Adrenal gland (tissue), 12 donors: ENCODE data around the gene SFI1. TPM values are rescaled to one million over a fixed set of nuclear protein-coding genes. Genes with fewer than 3 reads are reported as not detected.
A peak's percentile ranks its signal among the peaks of the same experiment; 100 is the strongest.

Source experiments
- DNase-seq, 7 donors: peaks; one replicate each; pipeline ENCODE4 v3.0.0-alpha.2; 2019 to 2020
- H3K27ac ChIP-seq, 5 donors: fragments of 200-600 bp; sonication (generic) in 4 of 5; 1 replicate in 3 of 5; 2 replicates in 2 of 5; pipeline versions ENCODE4 v1.5.1 to v1.8.0; 2016 to 2020; ENCODE audit warnings: mild to moderate bottlenecking in 1 of 5
- H3K27me3 ChIP-seq: fragments of 200-600 bp; 2 replicates; pipeline ENCODE4 v1.8.0; 2021
- H3K36me3 ChIP-seq, 2 donors: fragments of 200-600 bp; replicated peaks in 1 of 2; 1 replicate in 1 of 2; 2 replicates in 1 of 2; pipeline versions ENCODE4 v1.5.1 to v1.8.0; 2018 to 2022
- H3K4me1 ChIP-seq, 2 donors: fragments of 200-600 bp; replicated peaks in 1 of 2; 1 replicate in 1 of 2; 2 replicates in 1 of 2; pipeline versions ENCODE4 v1.5.1 to v1.8.0; 2018 to 2021
- H3K4me3 ChIP-seq, 4 donors: fragments of 200-600 bp; sonication (generic) in 3 of 4; one replicate each; pipeline ENCODE4 v1.5.1; 2016 to 2018
- H3K9me3 ChIP-seq, 3 donors: fragments of 200-600 bp; sonication (generic) in 1 of 3; replicated peaks in 1 of 3; 1 replicate in 2 of 3; 2 replicates in 1 of 3; pipeline versions ENCODE4 v1.5.1 to v1.8.0; 2016 to 2021
- POLR2A ChIP-seq, 2 donors: fragments of 450-650 bp; IDR thresholded peaks; one replicate each; pipeline ENCODE4 v1.6.1; 2017; ENCODE audit warnings: antibody characterized with exemption in 2 of 2, mild to moderate bottlenecking in 2 of 2, moderate library complexity in 1 of 2
- WGBS, 4 donors: extraction: QIAGEN DNeasy Blood & Tissue Kit in 2 of 4; methylation state at CpG; one replicate each; pipeline versions ENCODE4 v1.1.5 to v1.1.7; 2013 to 2017; 5-methylcytosine and 5-hydroxymethylcytosine counted together
- intact Hi-C, 2 donors: fragments of 100-400 bp; cut with DNase I; formaldehyde crosslinking; loops; one replicate each; pipeline versions ENCODE4 v1.14.1 to v1.15.0; 2022 to 2023
- polyA plus RNA-seq, 3 donors: library from polyadenylated mRNA; stranded (reverse); fragments of 200-250 nt in 2 of 3; fragments of 350-450 nt in 1 of 3; fragmentation: Illumina TruSeq in 1 of 3; extraction: RNeasy Lipid Tissue Mini Kit (QIAGEN cat#74804) in 1 of 3; gene quantifications; one replicate each; pipeline ENCODE4 v1.2.3, GENCODE V29; 2013 to 2014
- total RNA-seq, 9 donors: library from RNA; depleted of rRNA in 4 of 9; stranded (reverse); fragments of >200 nt in 4 of 9; fragments of 120-200 nt in 1 of 9; fragmentation: NEBNext Ultra II Directional in 1 of 9; extraction: Animal tissue kit (Norgen Biotek cat#: 25700) in 1 of 9; gene quantifications; one replicate each; pipeline versions ENCODE4 v1.1.0 to v1.2.4, GENCODE V29; 2013 to 2023
- TF ChIP-seq, protein P1 (sequence below), 6 experiments: fragments of 450-650 bp in 4 of 6; fragments of 200-600 bp in 2 of 6; sonication (generic) in 1 of 6; IDR thresholded peaks; 1 replicate in 5 of 6; 2 replicates in 1 of 6; pipeline versions ENCODE4 v1.5.1 to v1.8.0; 2016 to 2021; ENCODE audit warnings: antibody characterized with exemption in 6 of 6, mild to moderate bottlenecking in 2 of 6, moderate library complexity in 1 of 6
- donor health status: healthy with polysubstance abuse.
- donor health status: Bipolar disorder and iron deficiency.
- donor health status: DM: yes; HTN: yes; CAD: no.
- donor health status: DM: no; HTN: no; CAD: no.
- donor health status: DM: no; HTN: no; CAD: no.
- donor health status: DM: yes; HTN: yes; CAD: no.

The SFI1 gene
- total and polyA plus RNA-seq, 12 donors, result 13.4 to 130 (median 33.1) TPM

DNA sequence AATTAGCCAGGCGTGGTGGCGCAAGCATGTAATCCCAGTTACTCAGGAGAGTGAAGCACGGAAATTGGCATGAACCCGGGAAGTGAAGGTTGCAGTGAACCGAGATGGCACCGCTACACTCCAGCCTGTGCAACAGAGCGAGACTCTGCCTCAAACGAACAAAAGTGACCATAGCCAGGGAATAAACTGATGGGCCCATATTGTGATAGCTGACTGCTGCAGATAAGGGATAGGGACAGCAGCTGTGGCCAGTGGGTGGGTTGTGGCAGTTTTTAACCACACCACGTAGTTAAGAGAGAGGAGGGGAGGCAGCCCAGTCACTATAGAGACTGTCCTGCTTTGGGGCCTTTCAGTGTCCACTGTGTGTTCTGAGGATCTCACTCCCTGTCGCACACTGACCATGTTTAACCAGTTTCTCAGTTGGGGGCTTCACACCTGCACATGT lies 106.8 kb downstream of the SFI1 start:
- Histone ChIP-seq H3K4me1 (no peaks in the 10 kb centered on the region), H3K9me3 (no peaks in the 10 kb centered on the region), H3K27ac (peak overlapping the region in 2 of 5 donors; percentile 63 to 66), H3K4me3 (no peak overlapping the region), H3K36me3 (peaks cover 0 to 6% of the 10 kb centered on the region in 2 donors), H3K27me3 (no peaks in the 10 kb centered on the region)
- WGBS, 4 donors, result 83 to 92% (median 87%) methylated on average over 9 to 10 of the region's 10 CpGs
- no peak for DNase-seq
- no peak for TF ChIP-seq POLR2A (IDR thresholded peaks at IDR 0.05)
- TF ChIP-seq, protein P1, sequence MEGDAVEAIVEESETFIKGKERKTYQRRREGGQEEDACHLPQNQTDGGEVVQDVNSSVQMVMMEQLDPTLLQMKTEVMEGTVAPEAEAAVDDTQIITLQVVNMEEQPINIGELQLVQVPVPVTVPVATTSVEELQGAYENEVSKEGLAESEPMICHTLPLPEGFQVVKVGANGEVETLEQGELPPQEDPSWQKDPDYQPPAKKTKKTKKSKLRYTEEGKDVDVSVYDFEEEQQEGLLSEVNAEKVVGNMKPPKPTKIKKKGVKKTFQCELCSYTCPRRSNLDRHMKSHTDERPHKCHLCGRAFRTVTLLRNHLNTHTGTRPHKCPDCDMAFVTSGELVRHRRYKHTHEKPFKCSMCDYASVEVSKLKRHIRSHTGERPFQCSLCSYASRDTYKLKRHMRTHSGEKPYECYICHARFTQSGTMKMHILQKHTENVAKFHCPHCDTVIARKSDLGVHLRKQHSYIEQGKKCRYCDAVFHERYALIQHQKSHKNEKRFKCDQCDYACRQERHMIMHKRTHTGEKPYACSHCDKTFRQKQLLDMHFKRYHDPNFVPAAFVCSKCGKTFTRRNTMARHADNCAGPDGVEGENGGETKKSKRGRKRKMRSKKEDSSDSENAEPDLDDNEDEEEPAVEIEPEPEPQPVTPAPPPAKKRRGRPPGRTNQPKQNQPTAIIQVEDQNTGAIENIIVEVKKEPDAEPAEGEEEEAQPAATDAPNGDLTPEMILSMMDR (IDR thresholded peaks at IDR 0.05), result no peak
- intact Hi-C loops, result no loop called here

DNA sequence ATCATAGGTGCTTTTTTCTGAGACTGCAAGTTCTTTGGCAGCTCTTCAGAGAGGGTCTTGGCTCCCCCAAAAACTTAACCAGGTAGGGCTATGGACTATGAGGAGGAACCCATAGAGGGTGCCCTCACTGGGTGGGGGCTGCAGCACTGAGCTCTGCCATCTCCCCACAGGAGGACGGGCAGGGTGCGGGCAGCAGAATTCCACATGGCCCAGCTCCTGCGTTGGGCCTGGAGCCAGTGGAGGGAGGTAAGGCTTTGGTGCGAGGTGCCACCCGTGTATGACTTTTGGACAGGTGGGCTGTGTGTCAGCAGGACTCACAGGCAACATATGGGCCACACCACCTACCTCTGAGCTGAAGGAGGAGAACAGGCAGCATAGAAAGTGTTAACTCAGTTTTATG lies 107.2 kb downstream of the SFI1 start:
- H3K4me1 ChIP-seq, result no peaks in the 10 kb centered on the region
- intact Hi-C loops, result no loop called here

GRCh38 chr22:31604137-31604705 lies 107.9 kb downstream of the SFI1 start:
- no peak for TF ChIP-seq POLR2A (IDR thresholded peaks at IDR 0.05)
- TF ChIP-seq, protein P1 (IDR thresholded peaks at IDR 0.05), result no peak
- Histone ChIP-seq H3K36me3 (peaks cover 0 to 6% of the 10 kb centered on the region in 2 donors), H3K9me3 (no peaks in the 10 kb centered on the region), H3K27me3 (no peaks in the 10 kb centered on the region), H3K4me1 (no peaks in the 10 kb centered on the region), H3K27ac (no peak overlapping the region), H3K4me3 (no peak overlapping the region)
- intact Hi-C loops, result no loop called here
- WGBS, 4 donors, result 92 to 95% (median 93%) methylated on average over 12 to 14 of the region's 14 CpGs
- DNase-seq, result peak in 1 of 7 donors; percentile 38

More for the DNA sequence above, 107.2 kb downstream of the SFI1 start:
- H3K4me3 ChIP-seq, result no peak overlapping the region
- H3K9me3 ChIP-seq, result no peaks in the 10 kb centered on the region
- 92 to 94% (median 92%) methylated on average over 5 of the region's 5 CpGs; no CpG with 5 or more reads in 1 of the 4 donors for WGBS, 4 donors
- H3K27me3 ChIP-seq, result no peaks in the 10 kb centered on the region
- TF ChIP-seq, protein P1 (IDR thresholded peaks at IDR 0.05), result no peak
- no peak for TF ChIP-seq POLR2A (IDR thresholded peaks at IDR 0.05)
- peaks cover 0 to 6% of the 10 kb centered on the region in 2 donors for H3K36me3 ChIP-seq
- H3K27ac ChIP-seq, result peak overlapping the region in 2 of 5 donors; percentile 34 to 63
- peak in 1 of 7 donors; percentile 48 for DNase-seq

GRCh38 chr22:31604746-31605705 lies 108.7 kb downstream of the SFI1 start:
- H3K36me3 ChIP-seq, result peaks cover 0 to 6% of the 10 kb centered on the region in 2 donors
- no peaks in the 10 kb centered on the region for H3K9me3 ChIP-seq
- H3K27ac ChIP-seq, result no peak overlapping the region
- no peaks in the 10 kb centered on the region for H3K27me3 ChIP-seq
- peak in 1 of 7 donors; percentile 37 for DNase-seq
- H3K4me1 ChIP-seq, result no peaks in the 10 kb centered on the region
- no peak for TF ChIP-seq POLR2A (IDR thresholded peaks at IDR 0.05)
- TF ChIP-seq, protein P1 (IDR thresholded peaks at IDR 0.05), result no peak
- WGBS, 4 donors, result 87 to 97% (median 90%) methylated on average over 13 to 17 of the region's 17 CpGs
- no peak overlapping the region for H3K4me3 ChIP-seq
- intact Hi-C loops, result no loop called here
